ENCODE results near the gene ERAP2.

DNA sequence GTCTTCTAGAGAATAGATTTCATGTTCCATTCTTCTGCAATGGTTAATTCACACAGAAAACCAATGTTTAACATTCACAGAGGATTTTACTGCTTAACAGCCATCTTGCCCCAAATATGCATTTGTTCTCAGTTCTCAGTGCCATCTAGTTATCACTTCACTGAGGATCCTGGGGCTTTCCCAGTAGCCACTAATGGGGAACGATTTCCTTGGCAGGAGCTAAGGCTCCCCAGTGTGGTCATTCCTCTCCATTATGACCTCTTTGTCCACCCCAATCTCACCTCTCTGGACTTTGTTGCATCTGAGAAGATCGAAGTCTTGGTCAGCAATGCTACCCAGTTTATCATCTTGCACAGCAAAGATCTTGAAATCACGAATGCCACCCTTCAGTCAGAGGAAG, 3.4 kb downstream of the ERAP2 start:
- TF ChIP-seq, protein P1, sequence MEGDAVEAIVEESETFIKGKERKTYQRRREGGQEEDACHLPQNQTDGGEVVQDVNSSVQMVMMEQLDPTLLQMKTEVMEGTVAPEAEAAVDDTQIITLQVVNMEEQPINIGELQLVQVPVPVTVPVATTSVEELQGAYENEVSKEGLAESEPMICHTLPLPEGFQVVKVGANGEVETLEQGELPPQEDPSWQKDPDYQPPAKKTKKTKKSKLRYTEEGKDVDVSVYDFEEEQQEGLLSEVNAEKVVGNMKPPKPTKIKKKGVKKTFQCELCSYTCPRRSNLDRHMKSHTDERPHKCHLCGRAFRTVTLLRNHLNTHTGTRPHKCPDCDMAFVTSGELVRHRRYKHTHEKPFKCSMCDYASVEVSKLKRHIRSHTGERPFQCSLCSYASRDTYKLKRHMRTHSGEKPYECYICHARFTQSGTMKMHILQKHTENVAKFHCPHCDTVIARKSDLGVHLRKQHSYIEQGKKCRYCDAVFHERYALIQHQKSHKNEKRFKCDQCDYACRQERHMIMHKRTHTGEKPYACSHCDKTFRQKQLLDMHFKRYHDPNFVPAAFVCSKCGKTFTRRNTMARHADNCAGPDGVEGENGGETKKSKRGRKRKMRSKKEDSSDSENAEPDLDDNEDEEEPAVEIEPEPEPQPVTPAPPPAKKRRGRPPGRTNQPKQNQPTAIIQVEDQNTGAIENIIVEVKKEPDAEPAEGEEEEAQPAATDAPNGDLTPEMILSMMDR (IDR thresholded peaks at IDR 0.05), result no peak
- no peak for TF ChIP-seq POLR2A (IDR thresholded peaks at IDR 0.05)

Data from right lobe of liver (tissue), 4 donors.